Parathyroid adenoma (tissue), 2 donors: ENCODE measurements around the gene UBE2E2.

Experiments used
- H2AFZ ChIP-seq: fragments of 300-600 bp; sonication (generic); one replicate; pipeline ENCODE4 v1.7.0; 2017; ENCODE audit warnings: antibody characterized with exemption, mild to moderate bottlenecking
- H3K27ac ChIP-seq: fragments of 300-600 bp; sonication (generic); one replicate; pipeline ENCODE4 v1.7.0; 2017
- H3K27me3 ChIP-seq: fragments of 300-600 bp; sonication (generic); one replicate; pipeline ENCODE4 v1.7.0; 2017; ENCODE audit warnings: low read length; ENCODE audit not compliant: control insufficient read depth, insufficient read depth
- H3K36me3 ChIP-seq: fragments of 300-600 bp; sonication (generic); one replicate; pipeline ENCODE4 v1.7.0; 2017; ENCODE audit warnings: low read length; ENCODE audit not compliant: control insufficient read depth, insufficient read depth
- H3K4me1 ChIP-seq: fragments of 300-600 bp; sonication (generic); one replicate; pipeline ENCODE4 v1.7.0; 2017; ENCODE audit warnings: control low read depth
- H3K4me2 ChIP-seq: fragments of 300-600 bp; sonication (generic); one replicate; pipeline ENCODE4 v1.7.0; 2017; ENCODE audit warnings: low read length
- H3K4me3 ChIP-seq: fragments of 300-600 bp; sonication (generic); one replicate; pipeline ENCODE4 v1.7.0; 2017; ENCODE audit warnings: low read depth, low read length
- H3K79me2 ChIP-seq: fragments of 300-600 bp; sonication (generic); one replicate; pipeline ENCODE4 v1.7.0; 2017; ENCODE audit warnings: control low read depth
- H3K9ac ChIP-seq: fragments of 300-600 bp; sonication (generic); one replicate; pipeline ENCODE4 v1.7.0; 2017; ENCODE audit warnings: mild to moderate bottlenecking
- H3K9me3 ChIP-seq: fragments of 300-600 bp; sonication (generic); one replicate; pipeline ENCODE4 v1.7.0; 2017; ENCODE audit warnings: low read length; ENCODE audit not compliant: control insufficient read depth
- CTCF ChIP-seq: fragments of 300-600 bp; sonication (generic); IDR thresholded peaks from one replicate; pipeline ENCODE4 v1.7.0; 2017; ENCODE audit warnings: antibody characterized with exemption, mild to moderate bottlenecking
- donor health status: primary hyperparathyroidism.

UBE2E2 gene

GRCh38 chr3:23587513-23587912 lies 384.4 kb downstream of the UBE2E2 start:
- no peaks in the 10 kb centered on the region for H3K27me3 ChIP-seq
- no peaks in the 10 kb centered on the region for H3K36me3 ChIP-seq
- no peak overlapping the region for H3K9ac ChIP-seq

GRCh38 chr3:23588547-23588946 lies 385.4 kb downstream of the UBE2E2 start:
- Histone ChIP-seq H3K27ac (no peak overlapping the region), H3K36me3 (no peaks in the 10 kb centered on the region), H3K79me2 (no peaks in the 10 kb centered on the region), H3K4me2 (no peak overlapping the region), H3K4me3 (no peak overlapping the region), H2AFZ (no peak overlapping the region), H3K4me1 (no peaks in the 10 kb centered on the region), H3K9me3 (no peaks in the 10 kb centered on the region), H3K27me3 (no peaks in the 10 kb centered on the region), H3K9ac (no peak overlapping the region)
- TF ChIP-seq CTCF = no peak

More at GRCh38 chr3:23587513-23587912, 384.4 kb downstream of the UBE2E2 start:
- Histone ChIP-seq H3K27ac (no peak overlapping the region), H3K4me1 (no peaks in the 10 kb centered on the region), H2AFZ (no peak overlapping the region), H3K4me2 (no peak overlapping the region), H3K9me3 (no peaks in the 10 kb centered on the region), H3K4me3 (no peak overlapping the region), H3K79me2 (no peaks in the 10 kb centered on the region)
- TF ChIP-seq CTCF = no peak

- no peak overlapping the region for H3K27ac ChIP-seq
- no peaks in the 10 kb centered on the region for H3K27me3 ChIP-seq
- no peak for TF ChIP-seq CTCF
- H3K4me2 ChIP-seq = no peak overlapping the region
- no peaks in the 10 kb centered on the region for H3K9me3 ChIP-seq
- no peaks in the 10 kb centered on the region for H3K4me1 ChIP-seq
- no peaks in the 10 kb centered on the region for H3K79me2 ChIP-seq
- H3K4me3 ChIP-seq = no peak overlapping the region
- no peaks in the 10 kb centered on the region for H3K36me3 ChIP-seq
- H2AFZ ChIP-seq = no peak overlapping the region
- no peak overlapping the region for H3K9ac ChIP-seq
Observed at GRCh38 chr3:23589602-23590001, 386.5 kb downstream of the UBE2E2 start.

GRCh38 chr3:23590424-23591273 lies 387.5 kb downstream of the UBE2E2 start:
- no peaks in the 10 kb centered on the region for H3K27me3 ChIP-seq
- H3K9me3 ChIP-seq = no peaks in the 10 kb centered on the region
- no peak overlapping the region for H3K27ac ChIP-seq
- no peak overlapping the region for H3K4me2 ChIP-seq
- no peak overlapping the region for H2AFZ ChIP-seq
- no peaks in the 10 kb centered on the region for H3K36me3 ChIP-seq
- H3K9ac ChIP-seq = no peak overlapping the region
- TF ChIP-seq CTCF = no peak
- H3K4me1 ChIP-seq = no peaks in the 10 kb centered on the region
- H3K4me3 ChIP-seq = no peak overlapping the region
- H3K79me2 ChIP-seq = no peaks in the 10 kb centered on the region

- H3K9ac ChIP-seq = no peak overlapping the region
- H3K27me3 ChIP-seq = no peaks in the 10 kb centered on the region
- H3K4me2 ChIP-seq = no peak overlapping the region
- H3K4me3 ChIP-seq = no peak overlapping the region
- H3K9me3 ChIP-seq = no peaks in the 10 kb centered on the region
- no peak overlapping the region for H3K27ac ChIP-seq
- H3K4me1 ChIP-seq = no peaks in the 10 kb centered on the region
- no peak overlapping the region for H2AFZ ChIP-seq
- H3K79me2 ChIP-seq = no peaks in the 10 kb centered on the region
- TF ChIP-seq CTCF = no peak
- no peaks in the 10 kb centered on the region for H3K36me3 ChIP-seq
Observed at GRCh38 chr3:23591374-23591773, 388.2 kb downstream of the UBE2E2 start.
